ENCODE measurements around the gene KDM5B.

DNA sequence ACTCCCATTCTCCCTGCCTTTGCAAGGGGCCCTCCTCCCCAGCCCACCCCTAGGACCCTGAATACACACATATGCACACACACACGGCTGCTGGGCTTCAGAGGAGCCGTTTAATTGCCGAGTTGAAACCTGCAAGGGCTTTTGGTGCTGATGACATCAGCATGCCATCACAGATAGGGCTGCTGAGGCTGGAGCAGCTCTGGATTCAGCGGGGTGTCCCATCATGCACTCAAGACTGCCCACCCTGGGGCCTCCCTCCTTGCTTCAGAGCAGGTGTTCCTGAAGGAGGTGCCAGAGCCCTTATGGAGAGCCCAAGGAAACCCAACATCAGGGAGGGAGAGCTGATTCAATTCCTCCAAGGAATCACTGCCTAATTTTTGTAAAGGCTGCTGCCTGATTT is 103.6 kb downstream of the KDM5B start:
- TF ChIP-seq, protein P1, sequence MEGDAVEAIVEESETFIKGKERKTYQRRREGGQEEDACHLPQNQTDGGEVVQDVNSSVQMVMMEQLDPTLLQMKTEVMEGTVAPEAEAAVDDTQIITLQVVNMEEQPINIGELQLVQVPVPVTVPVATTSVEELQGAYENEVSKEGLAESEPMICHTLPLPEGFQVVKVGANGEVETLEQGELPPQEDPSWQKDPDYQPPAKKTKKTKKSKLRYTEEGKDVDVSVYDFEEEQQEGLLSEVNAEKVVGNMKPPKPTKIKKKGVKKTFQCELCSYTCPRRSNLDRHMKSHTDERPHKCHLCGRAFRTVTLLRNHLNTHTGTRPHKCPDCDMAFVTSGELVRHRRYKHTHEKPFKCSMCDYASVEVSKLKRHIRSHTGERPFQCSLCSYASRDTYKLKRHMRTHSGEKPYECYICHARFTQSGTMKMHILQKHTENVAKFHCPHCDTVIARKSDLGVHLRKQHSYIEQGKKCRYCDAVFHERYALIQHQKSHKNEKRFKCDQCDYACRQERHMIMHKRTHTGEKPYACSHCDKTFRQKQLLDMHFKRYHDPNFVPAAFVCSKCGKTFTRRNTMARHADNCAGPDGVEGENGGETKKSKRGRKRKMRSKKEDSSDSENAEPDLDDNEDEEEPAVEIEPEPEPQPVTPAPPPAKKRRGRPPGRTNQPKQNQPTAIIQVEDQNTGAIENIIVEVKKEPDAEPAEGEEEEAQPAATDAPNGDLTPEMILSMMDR (IDR thresholded peaks at IDR 0.05) = no peak
- TF ChIP-seq POLR2A (IDR thresholded peaks at IDR 0.05) = no peak

Data from body of pancreas (tissue), 4 donors.